ENCODE data around the gene ATG16L1.
"Not testable (repeated sequence)": the region's sequence is repeated elsewhere in the genome, so short reads cannot be mapped to it uniquely, and the experiment has no call there.

ATG16L1 gene

GRCh38 chr2:233300401-233300800 lies 48.9 kb downstream of the ATG16L1 start:
- DNase-seq = no peak

DNA sequence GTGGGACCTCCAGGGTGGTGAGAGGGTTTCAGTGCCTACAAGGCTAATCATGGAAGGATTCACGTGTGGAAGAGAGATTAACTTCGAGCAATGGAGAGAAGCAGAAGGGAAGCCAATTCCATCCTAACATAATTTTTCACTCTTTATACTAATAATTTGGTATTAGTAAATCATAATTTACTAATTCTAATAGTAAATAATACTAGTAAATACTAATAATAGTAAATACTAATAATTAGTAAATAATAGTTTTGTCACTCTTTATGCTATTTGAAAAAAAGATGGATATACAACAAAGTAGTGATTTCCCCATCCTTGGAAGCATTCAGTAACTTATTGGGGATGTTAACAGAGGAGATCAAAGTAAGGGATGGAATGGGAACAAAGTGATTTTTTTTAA lies 49.8 kb downstream of the ATG16L1 start:
- DNase-seq = no peak

DNA sequence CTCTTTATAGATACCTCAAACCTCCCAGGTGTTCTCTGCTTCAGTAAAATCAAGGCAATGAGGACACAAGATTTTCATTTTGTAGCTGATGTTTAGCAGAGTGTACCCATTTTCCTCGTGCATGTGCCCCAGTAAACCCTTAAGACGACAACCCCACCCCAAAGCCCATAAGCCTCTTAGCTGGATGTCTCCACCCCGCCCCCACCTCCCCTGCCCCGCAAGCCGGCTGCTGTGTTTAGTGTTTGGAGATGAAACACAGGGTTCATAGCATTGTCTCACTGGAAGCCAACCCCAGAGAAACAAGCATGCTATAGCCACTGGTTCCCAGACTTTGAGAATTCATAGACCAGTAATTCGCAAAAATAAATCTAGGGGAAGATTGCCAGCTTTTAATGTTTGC lies 50.3 kb downstream of the ATG16L1 start:
- DNase-seq = no peak

- no peak for DNase-seq
These were observed 51.8 kb downstream of the ATG16L1 start for GRCh38 chr2:233303252-233303651.

GRCh38 chr2:233307565-233307964 lies 56.1 kb downstream of the ATG16L1 start, which contains the start of gene SAG:
TSS of gene SAG (plus strand) at chr2:233307816. CDS start at chr2:233309190, 1,374 bp downstream.
- DNase-seq = no peak

- no peak for DNase-seq
These were observed 59.9 kb downstream of the ATG16L1 start for GRCh38 chr2:233311241-233311926.

DNA sequence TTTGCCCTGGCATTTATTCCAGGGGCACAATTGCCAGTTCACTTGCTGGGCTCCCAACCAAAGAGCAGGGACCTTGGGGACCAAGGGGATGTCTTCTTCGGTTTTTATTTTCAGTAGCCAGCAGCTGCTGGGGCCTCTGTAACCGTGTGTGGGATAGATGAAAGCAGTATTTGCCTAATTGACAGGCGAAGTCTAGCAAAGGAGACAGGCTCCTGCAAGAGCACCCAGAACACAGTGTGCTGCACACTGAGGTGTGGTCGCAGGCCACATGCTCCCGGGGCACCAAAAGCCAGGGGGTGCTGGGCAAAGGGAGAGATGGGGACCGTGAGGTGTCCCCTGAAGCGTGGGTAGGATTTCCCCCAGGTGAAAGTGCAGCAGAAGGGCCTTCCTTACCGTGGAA lies 61.4 kb downstream of the ATG16L1 start:
- no peak for DNase-seq

GRCh38 chr2:233314180-233314925 lies 62.9 kb downstream of the ATG16L1 start:
- no peak for DNase-seq

DNA sequence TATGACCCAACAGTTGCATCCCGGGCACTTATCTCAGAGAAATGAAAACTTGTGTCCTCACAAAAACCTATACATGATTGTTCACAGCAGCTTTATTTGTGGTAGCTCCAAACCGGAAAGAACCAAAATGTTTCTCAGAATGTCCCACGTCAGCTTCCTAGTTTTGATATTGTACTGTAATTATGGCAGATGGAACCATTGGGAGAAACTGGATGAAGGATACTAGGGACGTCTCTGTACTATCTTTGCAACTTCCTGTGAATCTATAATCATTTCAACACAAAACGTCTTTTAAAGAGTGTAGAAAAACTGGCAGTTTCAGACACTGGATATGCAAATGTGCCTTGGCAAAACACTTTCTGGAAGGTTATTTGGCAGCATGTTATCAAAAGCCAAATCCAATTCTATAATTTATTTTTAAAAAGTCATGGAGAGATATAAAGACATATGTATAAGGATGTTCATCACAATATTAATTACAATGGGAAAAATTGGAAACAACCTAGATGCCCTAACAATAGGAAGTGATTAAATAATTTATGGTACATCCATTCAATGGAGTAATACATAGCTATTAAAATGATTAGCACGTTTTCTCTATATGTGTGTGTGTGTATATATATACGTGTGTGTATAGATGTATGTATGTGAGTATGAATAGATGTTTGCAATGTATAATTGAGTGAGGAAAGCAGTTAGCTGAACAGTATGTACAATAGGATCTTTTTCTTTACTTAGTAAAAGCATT lies 65.9 kb downstream of the ATG16L1 start:
- DNase-seq = no peak

DNA sequence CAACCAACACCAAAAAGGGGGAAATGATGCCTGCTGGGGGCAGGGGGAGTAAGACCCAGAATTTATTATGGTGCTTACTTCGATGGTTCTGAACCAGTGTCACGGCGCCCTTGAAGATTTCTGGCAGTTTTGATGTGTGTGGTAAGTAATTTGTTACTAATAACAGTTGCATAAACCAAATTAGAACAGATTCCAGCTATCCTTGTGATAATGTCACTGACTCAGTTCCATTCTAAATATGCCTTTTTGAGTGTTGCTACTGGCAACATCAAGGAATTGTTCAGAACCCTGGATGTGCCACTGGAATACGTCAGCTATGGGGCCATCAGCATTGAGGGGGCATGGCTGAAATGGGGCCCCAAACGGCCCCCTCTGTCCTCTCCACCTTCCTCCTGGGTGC lies 67.8 kb downstream of the ATG16L1 start:
- DNase-seq = no peak

GRCh38 chr2:233320470-233320869 lies 69.0 kb downstream of the ATG16L1 start:
- no peak for DNase-seq

GRCh38 chr2:233321166-233321565 lies 69.7 kb downstream of the ATG16L1 start:
- no peak for DNase-seq

DNA sequence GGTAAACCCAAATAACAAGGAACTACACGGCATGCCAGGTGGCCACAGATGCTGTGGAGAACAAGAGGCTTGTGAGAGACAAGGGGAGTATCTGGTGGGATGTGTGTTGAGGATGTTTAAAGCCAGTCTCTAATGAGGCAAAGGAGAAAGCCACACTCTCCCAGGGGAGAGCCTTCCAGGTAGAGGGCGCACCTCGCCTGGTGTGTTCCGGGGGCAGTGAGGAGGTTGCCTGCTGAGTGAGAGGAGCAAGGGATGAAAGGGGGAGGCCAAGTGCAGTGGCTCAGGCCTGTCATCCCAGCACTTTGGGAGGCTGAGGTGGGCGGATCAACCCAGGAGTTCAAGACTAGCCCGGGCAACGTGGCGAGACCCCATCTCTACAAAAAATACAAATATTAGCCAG lies 72.4 kb downstream of the ATG16L1 start:
- no peak for DNase-seq

- no peak for DNase-seq
These were observed 73.8 kb downstream of the ATG16L1 start for GRCh38 chr2:233325256-233325655.

DNA sequence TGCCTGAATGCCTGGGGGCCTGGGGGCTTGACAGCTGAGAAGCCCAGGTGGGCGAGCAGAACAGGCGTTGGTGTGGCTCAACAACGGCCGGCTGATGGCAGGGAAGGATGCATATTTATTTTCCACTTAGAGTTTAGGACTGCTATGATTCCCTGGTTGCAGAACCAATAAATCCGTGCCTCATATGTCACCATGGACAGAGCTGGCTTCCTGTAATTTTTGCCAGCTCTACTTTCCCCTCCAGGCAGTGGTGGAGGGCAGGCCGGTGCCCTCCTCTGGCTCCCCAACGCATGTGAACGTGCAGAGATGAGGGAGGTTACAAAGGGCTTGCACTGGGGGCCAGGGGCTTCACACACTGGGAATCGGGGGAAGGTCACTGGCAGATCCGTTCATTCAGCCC lies 74.3 kb downstream of the ATG16L1 start:
- no peak for DNase-seq

DNA sequence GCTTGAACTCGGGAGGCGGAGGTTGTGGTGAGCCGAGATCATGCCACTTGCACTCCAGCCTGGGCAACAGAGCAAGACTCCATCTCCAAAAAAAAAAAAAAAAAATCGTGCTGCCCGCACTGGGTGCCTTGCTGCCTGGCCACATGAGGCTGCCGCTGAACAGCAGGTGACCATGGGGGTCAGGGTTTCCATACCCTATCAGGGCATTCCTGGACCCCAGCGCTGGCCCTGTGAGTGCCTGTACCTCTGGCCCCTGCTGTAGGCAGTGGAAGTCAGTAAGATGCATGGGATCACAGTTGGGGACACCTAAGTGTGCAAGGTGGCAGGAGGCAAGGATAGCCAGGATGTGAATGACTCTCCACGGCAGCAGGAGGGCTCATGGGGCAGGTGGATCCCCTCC lies 75.0 kb downstream of the ATG16L1 start:
- DNase-seq = no peak

DNA sequence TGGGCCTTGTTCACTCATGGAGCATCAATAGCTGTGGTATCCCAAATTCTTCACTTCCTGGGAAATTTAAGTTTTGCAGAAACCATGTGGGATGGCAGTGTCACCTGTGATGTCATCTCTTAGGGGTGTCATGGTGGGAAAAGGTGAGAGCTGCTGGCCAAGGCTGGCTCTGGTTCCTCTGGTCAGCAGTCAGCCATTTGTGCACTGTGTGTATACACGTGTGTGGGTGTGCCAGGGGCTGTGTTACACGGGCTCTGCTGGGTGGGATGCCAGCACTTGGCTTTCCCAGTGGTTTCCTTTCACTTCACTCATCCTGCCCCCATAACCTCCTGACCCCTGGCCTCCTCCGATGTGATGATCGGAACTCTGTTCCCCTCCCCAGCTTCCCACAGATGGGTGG lies 77.4 kb downstream of the ATG16L1 start:
- no peak for DNase-seq

DNA sequence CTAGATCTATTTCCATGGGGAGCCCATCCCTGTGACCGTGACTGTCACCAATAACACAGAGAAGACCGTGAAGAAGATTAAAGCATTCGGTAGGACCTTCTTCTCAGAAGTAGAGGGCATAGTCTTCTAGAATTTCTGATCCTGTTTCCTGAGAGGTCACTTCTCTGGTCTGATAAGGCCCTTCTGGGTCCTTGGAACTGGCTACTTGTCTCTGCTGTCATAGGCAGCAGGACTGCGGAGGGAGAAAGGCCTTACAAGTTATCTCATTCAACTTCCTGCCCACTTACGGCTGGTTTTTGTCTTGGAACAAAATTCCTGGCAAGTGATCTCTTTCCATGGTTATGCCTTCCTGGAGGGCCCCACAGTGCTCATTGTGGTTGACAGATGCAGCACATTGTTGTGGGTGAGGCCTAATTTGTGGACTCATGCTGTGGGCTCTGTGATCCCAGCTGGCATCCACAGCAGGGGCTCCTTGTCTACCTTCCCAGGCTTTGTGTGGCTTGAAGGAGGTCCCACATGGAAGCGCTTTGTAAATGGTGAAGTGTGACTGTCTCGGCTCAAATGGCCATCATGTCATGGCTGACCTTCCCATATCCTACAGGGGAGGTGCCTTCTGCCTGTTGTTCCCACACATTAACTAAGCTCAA lies 78.1 kb downstream of the ATG16L1 start:
- no peak for DNase-seq

- DNase-seq = peak; percentile 77
These were observed 80.1 kb downstream of the ATG16L1 start for GRCh38 chr2:233331536-233331935.

DNA sequence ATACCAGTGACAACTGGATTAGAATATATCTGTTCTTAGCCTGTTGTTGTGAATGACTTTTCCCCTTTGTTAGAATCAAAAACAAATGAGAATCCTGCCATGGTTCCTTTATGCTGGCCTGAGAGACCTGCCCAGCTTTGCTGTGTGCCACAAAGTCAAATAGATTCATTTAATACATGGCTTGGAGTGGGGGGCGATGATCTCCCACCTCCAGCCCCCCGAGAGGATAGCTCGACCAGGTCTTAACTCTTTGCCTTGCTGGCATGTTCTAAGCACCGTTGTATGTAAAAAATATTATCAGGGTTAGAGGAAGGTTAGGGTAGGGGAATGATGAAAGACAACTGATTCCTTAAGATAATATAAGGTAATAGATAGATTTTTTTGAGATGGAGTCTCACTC lies 80.7 kb downstream of the ATG16L1 start:
- DNase-seq = no peak

GRCh38 chr2:233334915-233335314 lies 83.4 kb downstream of the ATG16L1 start:
- no peak for DNase-seq

DNA sequence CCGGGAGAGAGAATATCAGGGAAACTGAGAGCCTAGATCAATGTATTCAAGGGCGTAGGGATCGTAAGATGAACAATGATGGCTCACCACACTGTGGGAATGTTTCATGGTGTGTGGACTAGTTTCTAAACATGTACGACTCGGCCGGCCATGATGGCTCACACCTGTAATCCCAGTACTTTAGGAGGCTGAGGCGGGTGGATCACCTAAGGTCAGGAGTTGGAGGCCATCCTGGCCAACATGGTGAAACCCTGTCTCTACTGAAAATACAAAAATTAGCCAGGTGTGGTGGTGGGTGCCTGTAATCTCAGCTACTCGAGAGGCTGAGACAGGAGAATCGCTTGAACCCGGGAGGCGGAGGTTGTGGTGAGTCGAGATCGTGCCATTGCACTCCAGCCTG lies 84.6 kb downstream of the ATG16L1 start:
- DNase-seq = not testable (repeated sequence)

DNA sequence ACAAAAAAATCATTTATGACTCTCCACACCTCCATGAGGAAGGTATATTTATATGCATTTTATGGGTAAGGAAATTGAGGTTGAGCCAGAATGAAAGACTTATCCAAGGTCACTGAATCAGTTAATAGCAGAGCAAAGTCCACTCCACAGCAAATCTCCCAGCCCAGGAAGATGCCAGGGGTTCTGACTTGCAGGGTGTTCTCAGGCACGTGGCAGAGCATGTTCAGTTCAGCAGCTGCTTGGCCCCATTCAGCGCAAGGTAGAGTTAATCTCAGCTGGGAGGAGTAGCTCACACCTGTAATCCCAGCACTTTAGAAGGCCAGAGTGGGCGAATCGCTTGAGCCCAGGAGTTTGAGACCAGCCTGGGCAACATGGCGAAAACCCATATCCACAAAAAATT lies 85.1 kb downstream of the ATG16L1 start:
- no peak for DNase-seq

Measured in activated CD8-positive, alpha-beta memory T cell treated with anti-CD3 and anti-CD28 coated beads, Interleukin-2, amount 50 U/mL, for 48 hours (primary cell).